ENCODE measurements around the gene DLEU7.

DNA sequence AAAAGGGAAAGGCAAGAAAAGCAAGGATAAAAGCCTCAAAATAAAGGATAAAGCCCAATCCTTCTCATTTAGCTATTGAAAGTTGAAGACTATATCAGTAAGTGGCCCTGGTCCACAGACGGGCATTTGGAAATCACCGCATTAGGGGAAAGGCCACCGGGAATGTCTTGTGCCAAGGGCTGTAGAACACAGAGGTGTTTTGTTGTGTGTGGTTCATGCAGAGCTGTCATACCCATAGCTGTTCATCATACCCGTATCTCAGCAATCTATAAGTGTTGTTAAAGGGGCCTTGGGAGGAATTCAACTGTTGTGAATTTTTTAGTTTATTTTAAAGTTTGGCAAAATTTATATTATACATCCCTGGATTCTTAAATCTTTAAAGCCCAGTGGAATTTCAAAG lies 33.0 kb downstream of the DLEU7 start:
- TF ChIP-seq, protein P1, sequence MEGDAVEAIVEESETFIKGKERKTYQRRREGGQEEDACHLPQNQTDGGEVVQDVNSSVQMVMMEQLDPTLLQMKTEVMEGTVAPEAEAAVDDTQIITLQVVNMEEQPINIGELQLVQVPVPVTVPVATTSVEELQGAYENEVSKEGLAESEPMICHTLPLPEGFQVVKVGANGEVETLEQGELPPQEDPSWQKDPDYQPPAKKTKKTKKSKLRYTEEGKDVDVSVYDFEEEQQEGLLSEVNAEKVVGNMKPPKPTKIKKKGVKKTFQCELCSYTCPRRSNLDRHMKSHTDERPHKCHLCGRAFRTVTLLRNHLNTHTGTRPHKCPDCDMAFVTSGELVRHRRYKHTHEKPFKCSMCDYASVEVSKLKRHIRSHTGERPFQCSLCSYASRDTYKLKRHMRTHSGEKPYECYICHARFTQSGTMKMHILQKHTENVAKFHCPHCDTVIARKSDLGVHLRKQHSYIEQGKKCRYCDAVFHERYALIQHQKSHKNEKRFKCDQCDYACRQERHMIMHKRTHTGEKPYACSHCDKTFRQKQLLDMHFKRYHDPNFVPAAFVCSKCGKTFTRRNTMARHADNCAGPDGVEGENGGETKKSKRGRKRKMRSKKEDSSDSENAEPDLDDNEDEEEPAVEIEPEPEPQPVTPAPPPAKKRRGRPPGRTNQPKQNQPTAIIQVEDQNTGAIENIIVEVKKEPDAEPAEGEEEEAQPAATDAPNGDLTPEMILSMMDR (IDR thresholded peaks at IDR 0.05; ENCODE audit: low read depth, low read length): no peak
- TF ChIP-seq EZH2phosphoT487 (IDR thresholded peaks at IDR 0.05; ENCODE audit: low read depth): no peak

Measured in OCI-LY3 (cell line).